Measurements from ENCODE around the gene WDR53.
"Not testable (repeated sequence)": the region's sequence is repeated elsewhere in the genome, so short reads cannot be mapped to it uniquely, and the experiment has no call there.

WDR53 gene

DNA sequence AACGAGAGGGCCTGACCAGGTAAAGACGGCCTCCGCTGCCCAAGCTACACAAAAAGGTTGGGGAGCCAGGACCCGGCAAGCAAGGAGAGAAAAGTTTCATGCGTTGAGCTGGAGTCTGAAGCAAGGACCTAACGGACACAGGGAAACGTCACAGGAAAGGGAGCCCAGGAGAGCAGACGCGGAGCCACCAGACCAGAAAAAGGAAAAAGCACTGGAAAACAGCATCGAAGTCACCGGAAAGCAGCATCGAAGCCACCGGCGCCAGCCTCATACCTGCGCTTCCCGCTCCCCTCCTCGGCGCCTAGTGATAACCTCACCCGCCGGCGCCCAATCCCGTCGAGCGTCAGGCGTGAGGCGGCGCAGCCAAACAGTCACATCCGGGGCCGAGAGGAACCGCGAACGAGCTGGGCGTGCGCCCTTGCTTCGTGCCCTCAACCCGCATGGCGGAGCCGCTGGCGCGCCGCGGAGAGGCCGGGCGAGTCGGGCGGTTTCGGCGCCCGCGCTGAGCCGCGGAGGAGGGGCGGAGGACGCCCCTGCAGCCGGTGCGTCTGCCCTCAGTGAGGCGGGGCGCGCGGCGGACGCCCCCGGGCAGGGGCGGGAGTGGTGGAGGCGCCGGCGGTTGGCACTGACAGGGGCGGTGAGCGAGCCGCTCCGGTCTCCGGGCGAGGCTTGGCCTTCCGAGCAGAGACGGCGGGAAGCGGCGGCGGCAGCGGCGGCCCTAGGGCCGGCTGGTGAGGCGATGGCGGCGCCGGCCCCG, at the start of gene WDR53, which contains the start of gene FBXO45:
WDR53 (minus strand) TSS at position 309 of the 757 bp plus-strand sequence. CDS start 7,079 bp downstream, outside the sequence.
FBXO45 (plus strand) TSS at position 415 of the 757 bp plus-strand sequence; CDS start at position 740, 325 bp downstream.
- DNase-seq: peak; percentile 96

DNA sequence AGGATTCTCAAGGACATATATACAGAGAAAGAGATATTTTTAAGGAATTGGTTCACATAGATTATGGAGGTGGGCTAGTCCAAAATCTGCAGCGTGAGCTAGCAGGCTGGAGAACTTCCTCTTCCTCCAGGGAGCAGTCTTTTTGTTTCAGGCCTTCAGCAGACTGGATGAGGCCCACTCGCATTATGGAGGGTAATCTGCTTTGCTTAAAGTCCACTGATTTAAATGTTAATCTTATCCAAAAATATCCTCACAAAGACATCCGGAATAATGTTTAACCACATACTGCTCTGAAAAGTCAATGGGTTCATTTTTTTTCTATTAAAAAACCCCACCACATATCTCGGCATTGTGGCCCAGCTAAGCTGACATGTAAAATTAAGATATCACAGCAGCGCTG, 48.9 kb upstream of the WDR53 start:
- DNase-seq: no peak

DNA sequence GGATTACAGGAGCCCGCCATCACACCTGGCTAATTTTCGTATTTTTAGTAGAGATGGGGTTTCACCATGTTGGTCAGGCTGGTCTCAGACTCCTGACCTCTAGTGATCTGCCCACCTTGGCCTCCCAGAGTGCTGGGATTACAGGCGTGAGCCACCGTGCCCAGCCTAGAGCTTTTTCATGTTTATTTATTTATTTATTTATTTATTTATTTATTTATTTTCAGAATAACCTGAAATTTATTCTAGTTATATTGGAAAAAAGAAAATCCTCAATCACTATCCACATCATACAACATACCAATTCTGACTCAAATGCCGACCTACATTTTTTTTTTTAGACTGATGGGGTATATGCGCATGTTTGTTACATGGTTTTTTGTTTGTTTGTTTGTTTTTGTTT, 46.9 kb upstream of the WDR53 start:
- DNase-seq: not testable (repeated sequence)

DNA sequence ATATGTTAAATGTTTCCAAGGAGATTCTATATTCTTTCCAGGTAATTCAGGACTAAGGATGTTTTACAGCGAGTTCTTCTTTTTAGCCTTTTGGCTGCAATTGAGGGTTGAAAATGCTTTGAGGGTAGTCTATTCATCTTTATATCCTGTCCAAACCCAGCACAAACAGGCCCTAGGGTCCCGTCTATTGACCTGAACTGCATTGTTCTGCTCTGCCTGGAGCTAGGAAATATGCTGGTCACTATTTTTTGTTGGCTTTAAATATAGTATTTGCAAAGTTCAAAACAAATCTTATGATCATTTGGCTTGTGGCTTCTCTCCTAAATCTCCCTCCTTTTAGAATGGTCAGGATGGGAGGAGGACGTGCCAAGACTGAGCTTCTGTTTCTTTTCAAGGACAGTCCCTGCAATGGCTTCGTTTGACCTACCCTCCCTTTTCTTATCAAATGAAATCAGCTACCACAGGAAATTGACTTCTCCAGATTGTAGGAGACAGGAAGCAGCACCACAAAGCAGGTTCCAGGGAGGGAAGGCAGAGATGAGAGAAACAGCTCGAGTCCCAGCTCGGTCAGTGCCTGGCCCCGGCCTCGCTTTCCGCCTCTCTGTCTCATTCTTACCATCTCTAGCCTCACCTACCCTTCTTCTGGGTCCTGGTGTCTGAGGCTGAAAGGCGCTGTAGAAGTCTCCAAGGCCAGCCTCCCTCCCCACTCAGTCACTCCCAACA, 43.6 kb upstream of the WDR53 start:
- peak; percentile 32 for DNase-seq

DNA sequence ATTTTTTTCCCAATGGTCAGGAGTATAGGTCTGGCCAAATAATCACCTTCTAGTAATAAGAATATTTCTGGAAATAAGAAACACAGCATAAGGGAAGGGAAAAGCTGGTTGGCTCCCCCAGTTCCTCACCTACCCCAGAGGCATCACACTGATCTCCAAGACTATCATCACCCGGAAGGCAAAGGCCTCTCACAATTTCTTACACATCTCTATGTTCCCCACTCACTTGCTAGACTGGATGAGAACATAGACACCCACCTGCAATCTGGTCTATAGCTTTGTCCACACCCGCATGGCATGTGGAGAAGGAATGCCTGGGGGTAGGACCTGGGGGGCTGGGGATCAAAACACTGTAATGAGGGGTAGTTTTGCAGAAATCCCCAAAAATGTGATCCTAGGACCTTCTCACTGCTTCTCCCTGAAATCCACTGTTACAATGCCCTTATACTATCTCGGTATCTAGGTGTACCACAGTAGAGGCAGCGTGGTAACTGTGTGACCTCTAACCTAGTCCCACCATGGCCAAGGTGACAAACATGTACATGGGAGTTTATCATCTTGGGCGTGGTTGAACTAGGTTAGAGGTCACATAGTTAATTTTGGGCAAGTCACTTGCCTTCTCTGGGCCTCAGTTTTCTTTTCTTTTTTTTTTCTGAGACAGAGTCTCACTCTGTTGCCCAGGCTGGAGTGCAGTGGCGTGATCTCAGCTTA, 41.6 kb upstream of the WDR53 start:
- DNase-seq: no peak

DNA sequence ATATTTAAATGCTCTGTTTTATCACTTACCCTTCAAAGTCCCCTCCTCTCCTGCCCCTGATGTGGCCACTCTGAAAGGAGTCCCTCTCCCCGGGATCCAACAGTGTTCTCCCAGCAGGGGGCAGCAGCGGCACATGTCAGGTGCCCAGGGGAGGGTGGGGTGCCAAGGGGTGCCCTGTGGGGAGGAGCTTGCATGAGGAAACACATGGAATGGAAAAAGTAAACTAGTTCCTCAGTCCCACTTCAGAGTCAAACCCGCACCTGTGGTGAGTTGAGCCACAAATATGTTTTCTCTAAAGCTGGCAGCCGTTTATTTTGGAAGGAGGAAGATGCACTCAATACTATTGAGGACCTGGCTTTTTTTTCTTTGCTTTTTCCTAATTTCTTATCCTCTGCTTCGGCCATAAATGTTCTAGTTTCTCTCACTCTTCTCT, 41.0 kb upstream of the WDR53 start:
- DNase-seq: peak; percentile 97

DNA sequence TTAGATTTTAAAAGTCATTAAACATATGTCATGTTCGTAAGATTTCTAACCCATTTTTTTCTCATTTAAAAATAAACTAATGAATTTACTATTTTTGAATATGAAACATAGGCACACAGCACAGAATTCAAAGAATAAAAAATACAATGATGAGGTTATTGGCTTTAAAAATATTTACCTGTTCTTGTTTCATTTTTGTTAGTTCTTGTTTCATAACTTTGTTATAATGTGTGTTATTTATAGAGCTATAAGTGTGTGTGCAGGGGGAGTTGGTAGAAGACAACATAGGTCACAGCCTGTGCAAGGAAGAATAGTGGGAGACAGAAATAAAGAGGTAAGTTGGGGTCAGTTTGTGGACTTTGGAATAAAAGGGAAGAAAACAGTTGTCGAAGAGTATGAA, 40.3 kb upstream of the WDR53 start:
- DNase-seq: no peak

DNA sequence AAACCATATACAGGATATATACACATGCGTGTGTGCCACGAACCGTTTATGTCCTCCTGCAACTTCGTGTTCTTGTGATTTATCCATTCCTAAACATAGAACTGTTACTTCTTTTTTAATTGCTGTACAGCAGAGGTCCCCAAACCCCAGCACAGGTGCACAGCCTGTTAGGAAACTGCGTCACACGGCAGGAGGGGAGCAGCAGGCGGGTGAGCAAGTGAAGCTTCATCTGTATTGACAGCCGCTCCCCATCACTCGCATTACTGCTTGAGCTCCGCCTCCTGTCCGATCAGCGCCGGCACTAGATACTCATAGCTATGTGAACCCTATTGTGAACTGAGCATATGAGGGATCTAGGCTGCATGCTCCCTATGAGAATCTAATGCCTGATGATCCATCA, 36.2 kb upstream of the WDR53 start:
- DNase-seq: peak; percentile 63

DNA sequence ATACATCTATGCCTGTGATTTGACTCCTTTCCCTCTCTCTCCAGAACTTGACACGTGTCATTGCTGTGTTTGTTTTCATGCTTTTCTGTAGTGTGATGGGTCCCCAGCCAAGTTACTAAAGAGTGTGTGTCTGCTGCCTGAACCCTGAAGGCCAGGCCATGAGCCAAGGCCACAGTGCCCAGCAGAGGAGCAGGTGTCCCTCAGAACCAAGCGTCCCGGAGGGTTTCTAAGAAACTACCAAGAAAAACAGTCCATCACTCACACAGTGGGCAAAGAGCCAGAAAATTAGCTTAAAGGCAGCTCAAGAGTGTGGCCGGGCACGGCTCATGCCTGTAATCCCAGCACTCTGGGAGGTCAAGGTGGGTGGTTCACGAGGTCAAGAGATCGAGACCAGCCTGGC, 35.3 kb upstream of the WDR53 start:
- no peak for DNase-seq

DNA sequence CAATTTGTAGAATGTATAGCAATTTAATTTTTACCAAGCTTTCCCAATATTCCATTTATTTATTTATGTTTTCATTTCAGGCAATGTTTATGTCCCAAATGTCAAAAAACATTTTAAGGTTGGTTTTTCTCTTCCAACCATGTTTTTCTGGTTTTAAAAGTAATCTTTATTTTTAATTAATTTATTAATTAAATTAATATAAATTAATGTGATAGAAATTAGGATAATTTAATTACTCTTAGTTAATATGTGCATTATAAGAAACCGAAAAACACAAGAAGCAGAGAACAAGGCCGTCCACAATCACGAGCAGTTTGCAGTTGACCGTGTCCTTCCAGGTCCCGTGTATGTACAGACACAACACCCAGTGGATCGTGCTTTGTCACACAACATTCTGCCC, 34.3 kb upstream of the WDR53 start:
- no peak for DNase-seq

DNA sequence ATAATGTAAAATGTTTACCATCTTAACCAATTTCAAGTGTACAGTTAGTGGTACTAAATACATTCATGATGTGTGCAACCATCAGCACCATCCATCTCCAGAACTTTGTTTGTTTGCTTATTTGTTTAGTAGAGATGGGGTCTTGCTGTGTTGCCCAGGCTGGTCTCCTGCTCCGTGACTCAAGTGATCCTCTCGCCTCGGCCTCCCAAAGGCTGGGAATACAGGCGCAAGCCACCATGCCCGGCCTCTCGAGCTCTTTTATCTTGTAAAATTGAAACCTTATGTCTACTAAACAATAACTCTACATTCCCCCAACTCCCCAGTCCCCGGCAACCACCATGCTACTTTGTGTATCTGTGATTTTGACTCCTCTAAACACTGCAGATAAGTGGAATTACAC, 32.0 kb upstream of the WDR53 start:
- DNase-seq: no peak

DNA sequence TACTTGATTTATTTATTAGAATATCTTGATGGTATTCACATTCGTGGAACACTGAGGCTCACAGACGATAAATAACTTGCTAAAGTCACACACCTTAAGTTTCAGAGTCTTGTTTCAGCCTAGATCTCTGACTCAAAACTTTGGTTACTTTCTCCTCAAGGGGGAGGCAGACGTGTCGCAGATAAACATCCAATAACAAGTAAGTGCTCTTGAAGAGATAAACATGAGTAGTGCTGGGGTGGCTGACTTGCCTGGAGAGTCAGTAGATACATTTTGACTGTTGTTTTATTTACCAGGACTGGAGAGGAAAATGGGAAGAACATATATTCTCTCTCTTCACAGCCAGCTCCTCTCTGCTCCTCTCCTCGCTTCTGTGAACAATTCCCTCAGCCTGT, 31.4 kb upstream of the WDR53 start:
- DNase-seq: no peak

DNA sequence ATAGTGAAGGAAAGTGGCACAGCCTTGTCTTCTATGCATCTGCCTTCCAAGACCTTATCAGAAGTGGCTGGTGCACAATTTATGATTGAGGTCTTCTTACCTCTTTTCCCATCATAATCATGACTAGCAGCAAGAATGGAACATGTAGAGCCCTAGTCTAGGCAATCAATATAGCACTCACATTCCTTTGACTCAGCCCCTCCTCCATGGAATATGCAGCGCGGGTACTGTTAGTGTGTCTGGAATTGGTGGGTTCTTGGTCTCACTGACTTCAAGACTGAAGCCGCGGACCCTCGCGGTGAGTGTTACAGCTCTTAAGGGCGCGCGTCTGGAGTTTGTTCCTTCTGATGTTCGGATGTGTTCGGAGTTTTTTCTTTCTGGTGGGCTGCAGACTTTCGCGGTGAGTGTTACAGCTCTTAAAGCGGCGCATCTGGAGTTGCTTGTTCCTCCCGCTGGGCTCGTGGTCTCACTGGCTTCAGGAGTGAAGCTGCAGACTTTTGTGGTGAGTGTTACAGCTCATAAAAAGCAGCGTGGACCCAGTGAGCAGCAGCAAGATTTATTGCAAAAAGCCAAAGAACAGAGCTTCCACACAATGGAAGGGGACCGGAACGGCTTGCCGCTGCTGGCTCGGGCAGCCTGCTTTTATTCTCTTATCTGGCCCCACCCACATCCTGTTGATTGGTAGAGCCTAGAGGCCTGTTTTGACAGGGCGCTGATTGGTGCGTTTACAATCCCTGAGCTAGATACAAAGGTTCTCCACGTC, 29.8 kb upstream of the WDR53 start:
- DNase-seq: peak; percentile 39

DNA sequence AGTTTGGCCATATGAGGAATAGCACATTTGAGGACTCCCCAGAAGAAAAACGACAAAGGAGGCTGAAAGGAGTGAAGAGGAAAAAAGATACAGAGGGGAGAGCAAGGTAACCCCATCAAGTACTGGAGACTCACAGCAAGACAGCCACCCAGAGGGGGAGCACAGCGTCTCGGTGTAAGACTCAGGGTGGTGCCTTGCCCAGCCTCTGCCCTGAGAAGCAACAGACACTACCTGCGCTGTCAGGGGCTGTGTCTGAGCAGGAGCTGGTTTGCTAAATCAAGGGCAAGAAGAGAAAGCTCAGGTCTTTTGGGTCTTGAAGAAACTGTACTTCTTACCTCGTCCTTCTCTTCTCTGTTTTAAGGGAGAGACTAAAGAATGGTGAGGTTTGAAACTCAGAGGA, 28.0 kb upstream of the WDR53 start:
- no peak for DNase-seq

DNA sequence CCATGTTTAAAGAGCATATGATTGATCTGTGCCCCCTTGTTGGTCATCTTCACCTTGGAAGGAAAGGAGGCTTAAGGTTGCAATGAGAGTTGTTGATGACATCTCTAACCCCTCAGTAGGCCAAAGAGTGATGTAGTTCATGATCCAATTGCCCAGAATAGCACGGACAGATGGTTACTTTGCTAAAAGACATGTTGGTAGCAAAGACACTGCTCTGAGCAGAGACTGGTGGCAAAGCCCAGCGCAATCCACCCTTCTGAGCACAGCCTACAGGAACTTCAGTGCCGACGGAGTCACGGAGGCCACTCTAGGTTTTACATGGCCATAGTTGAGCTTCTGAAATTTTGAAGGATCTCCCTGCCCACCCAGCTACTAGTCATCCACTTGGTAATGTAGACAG, 21.9 kb upstream of the WDR53 start:
- DNase-seq: no peak

DNA sequence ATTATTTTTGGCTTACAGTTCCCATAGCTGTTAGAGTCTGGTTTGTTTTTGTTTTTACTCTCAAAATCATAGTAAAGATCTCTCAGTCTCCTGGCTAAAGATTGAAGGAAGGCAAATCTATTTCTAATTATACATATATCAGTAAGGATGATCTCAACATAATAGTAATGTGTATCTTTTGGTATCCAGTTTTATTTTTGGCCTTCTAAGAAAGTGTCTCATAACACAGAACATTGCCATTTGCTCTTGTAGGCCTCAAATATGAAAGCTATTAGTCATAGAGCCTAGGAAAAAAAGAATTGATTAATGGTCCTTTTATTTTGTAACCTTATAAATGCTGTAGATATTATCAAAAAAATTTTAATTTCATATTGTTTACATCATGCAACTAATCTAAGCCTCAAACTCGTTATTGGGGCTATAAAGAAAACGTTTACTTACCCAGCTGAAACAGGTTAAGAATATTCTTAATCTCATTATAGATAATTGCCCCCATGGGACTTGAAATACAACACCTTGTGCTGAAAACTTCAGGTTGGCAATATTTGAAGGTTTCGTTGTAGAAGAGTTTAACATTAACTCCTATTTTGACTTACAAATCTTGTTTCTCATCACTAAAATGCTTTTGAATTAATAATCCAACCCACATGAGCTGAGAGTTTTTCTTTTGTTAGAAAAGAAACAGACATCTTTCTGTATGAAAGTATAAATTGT, 16.8 kb upstream of the WDR53 start:
- DNase-seq: no peak

DNA sequence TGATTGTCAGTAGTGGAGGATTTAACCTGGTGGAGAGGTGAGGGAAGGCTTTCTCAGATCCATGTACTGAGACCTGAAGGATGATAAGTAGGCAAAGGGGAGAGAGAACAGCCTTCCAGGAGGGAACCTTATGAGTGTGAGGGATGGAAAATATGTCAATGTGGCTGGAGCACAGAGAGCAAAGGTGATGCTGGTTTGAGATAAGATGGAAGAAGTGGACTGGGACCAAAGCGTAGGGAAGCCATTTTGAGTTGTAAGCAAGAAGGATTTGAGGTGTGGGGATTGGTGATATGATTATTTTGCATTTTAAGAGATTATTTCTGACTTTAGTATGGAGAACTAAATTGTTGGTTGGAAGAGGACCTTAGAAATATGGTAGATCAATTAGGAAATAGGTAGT, 4.0 kb upstream of the WDR53 start:
- DNase-seq: no peak

DNA sequence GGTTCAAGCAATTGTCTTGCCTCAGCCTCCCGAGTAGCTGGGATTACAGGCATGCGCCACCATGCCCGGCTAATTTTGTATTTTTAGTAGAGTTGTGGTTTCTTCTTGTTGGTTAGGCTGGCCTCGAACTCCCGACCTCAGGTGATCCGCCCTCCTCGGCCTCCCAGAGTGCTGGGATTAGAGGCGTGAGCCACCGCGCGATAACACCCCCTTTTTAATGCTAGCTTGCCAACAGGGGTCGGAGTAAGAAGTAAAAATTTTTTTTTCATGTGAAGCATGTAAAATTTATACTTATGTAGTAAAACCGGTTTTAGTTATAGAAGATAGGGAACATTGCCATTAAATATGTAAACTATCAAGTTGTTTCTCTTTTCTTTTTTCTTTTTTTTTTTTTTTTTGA, 2.0 kb upstream of the WDR53 start:
- DNase-seq: not testable (repeated sequence)

DNA sequence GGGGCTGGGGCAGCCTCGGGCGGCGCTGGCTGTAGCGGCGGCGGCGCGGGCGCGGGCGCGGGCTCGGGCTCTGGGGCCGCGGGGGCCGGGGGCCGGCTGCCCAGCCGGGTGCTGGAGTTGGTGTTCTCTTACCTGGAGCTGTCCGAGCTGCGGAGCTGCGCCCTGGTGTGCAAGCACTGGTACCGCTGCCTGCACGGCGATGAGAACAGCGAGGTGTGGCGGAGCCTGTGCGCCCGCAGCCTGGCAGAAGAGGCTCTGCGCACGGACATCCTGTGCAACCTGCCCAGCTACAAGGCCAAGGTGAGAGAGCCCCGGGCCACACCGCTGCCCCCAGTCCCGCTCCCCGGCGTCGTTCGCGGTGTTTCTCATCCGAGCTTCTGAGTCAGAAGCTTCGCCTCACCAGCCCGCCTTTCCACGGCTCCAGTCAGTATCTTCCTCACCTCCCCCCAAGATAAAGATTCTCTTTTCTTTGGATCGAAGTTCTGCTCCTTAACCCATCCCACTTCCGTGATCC, 706 bp upstream of the WDR53 start:
- peak; percentile 65 for DNase-seq

DNA sequence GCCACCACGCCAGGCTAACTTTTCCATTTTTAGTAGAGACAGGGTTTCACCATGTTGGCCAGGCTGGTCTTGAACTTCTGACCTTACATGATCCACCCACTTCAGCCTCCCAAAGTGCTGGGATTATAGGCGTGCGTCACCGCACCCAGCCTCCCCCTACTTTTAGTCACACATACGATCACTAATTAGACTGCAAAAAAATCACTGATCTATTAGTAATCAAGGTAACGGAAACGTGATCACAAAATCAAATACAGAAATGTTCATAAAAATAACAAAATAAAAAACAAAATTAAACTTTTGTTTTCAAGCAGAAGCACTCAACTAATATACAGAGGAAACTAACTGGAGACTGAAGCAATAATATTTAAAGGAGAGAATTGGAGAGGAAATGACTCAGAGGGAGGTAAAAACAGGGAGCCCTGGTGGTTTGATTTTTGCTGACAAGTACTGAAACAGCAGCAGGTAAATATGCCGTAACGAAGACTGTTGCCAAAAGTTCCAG, 4.6 kb downstream of the WDR53 start:
- DNase-seq: peak; percentile 27

DNA sequence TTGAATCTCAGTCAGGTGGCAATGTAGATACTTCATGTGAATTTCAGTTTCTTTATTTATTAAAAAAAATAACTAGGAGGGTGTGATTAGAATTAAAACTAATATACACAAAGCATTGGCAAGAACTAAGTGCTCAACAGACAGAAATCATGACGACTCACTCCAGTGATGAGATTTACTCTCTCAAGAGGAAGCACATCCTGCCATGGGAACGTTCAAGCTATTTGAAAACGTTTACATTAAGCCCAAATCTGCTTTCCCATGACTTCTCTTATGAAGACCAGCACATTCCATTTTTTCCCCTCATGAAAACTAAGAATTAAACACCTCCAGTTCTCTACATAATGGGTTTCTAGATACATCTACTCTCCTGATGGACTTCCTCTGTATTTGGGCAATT, 8.5 kb downstream of the WDR53 start:
- DNase-seq: no peak

DNA sequence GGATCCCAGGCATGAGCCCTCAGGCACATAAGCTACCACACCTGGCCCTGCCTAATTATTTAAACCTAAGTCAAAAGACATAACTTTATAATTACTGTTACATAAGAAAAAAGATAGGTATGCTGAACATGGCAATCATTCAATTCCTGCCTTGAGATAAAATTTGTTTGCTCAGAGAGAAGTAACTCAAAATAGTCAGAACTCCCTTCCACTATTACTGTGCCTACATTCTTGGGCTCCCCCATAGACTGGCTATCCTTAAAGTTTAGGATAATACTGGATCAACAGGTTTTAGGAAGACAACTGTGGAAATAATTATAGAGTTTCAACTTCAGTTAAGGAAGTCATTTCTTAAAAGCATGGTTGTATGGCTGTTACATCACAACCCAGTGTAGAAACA, 9.9 kb downstream of the WDR53 start:
- no peak for DNase-seq
